ENCODE results near the gene PCBP1. TPM values are rescaled to one million over a fixed set of nuclear protein-coding genes. Genes with fewer than 3 reads are reported as not detected.
"Not testable (repeated sequence)": the region's sequence is repeated elsewhere in the genome, so short reads cannot be mapped to it uniquely, and the experiment has no call there.

The PCBP1 gene
- total RNA-seq, result 358 TPM

- DNase-seq (ENCODE audit: low spot score), result peak; percentile 95
These were observed at the start of gene PCBP1 for GRCh38 chr2:70086838-70087701. Gene PCBP1, plus strand, starts transcription at chr2:70087477. Its CDS starts 267 bp downstream, at chr2:70087744.

- DNase-seq (ENCODE audit: low spot score), result no peak
These were observed 47.9 kb upstream of the PCBP1 start for GRCh38 chr2:70039366-70039765.

GRCh38 chr2:70041663-70042062 lies 45.6 kb upstream of the PCBP1 start:
- no peak for DNase-seq (ENCODE audit: low spot score)

- no peak for DNase-seq (ENCODE audit: low spot score)
These were observed 45.0 kb upstream of the PCBP1 start for GRCh38 chr2:70042246-70042645.

GRCh38 chr2:70043252-70043875 lies 43.9 kb upstream of the PCBP1 start:
- DNase-seq (ENCODE audit: low spot score), result no peak

GRCh38 chr2:70044290-70045040 lies 42.8 kb upstream of the PCBP1 start:
- no peak for DNase-seq (ENCODE audit: low spot score)

- no peak for DNase-seq (ENCODE audit: low spot score)
These were observed 41.9 kb upstream of the PCBP1 start for GRCh38 chr2:70045405-70045804.

GRCh38 chr2:70045932-70046331 lies 41.3 kb upstream of the PCBP1 start:
- no peak for DNase-seq (ENCODE audit: low spot score)

- DNase-seq (ENCODE audit: low spot score), result no peak
These were observed 40.7 kb upstream of the PCBP1 start for GRCh38 chr2:70046534-70046933.

- no peak for DNase-seq (ENCODE audit: low spot score)
These were observed 39.8 kb upstream of the PCBP1 start for GRCh38 chr2:70047451-70047850.

- no peak for DNase-seq (ENCODE audit: low spot score)
These were observed 38.0 kb upstream of the PCBP1 start for GRCh38 chr2:70049255-70049654.

- no peak for DNase-seq (ENCODE audit: low spot score)
These were observed 36.4 kb upstream of the PCBP1 start for GRCh38 chr2:70050631-70051425.

GRCh38 chr2:70055259-70055658 lies 32.0 kb upstream of the PCBP1 start:
- not testable (repeated sequence) for DNase-seq (ENCODE audit: low spot score)

- no peak for DNase-seq (ENCODE audit: low spot score)
These were observed 26.0 kb upstream of the PCBP1 start for GRCh38 chr2:70061317-70061716.

- no peak for DNase-seq (ENCODE audit: low spot score)
These were observed 25.0 kb upstream of the PCBP1 start for GRCh38 chr2:70062270-70062669.

GRCh38 chr2:70068119-70068518 lies 19.2 kb upstream of the PCBP1 start:
- no peak for DNase-seq (ENCODE audit: low spot score)

GRCh38 chr2:70069049-70069448 lies 18.2 kb upstream of the PCBP1 start:
- no peak for DNase-seq (ENCODE audit: low spot score)

- DNase-seq (ENCODE audit: low spot score), result peak; percentile 82
These were observed 16.6 kb upstream of the PCBP1 start for GRCh38 chr2:70070542-70071268.

- no peak for DNase-seq (ENCODE audit: low spot score)
These were observed 13.8 kb upstream of the PCBP1 start for GRCh38 chr2:70073493-70073892.

GRCh38 chr2:70078384-70078783 lies 8.9 kb upstream of the PCBP1 start:
- no peak for DNase-seq (ENCODE audit: low spot score)

- DNase-seq (ENCODE audit: low spot score), result no peak
These were observed 6.6 kb upstream of the PCBP1 start for GRCh38 chr2:70080610-70081200.

All from mucosa of gallbladder (tissue), 1 donor.